Suprapubic skin (tissue), 4 donors: ENCODE data around the gene AP5B1. TPM values are rescaled to one million over a fixed set of nuclear protein-coding genes. Genes with fewer than 3 reads are reported as not detected.

ENCODE experiments used
- DNase-seq, 2 donors: peaks; one replicate each; pipeline ENCODE4 v3.0.0-alpha.2; 2019; ENCODE audit warnings: low spot score in 2 of 2
- H3K27ac ChIP-seq: fragments of 200-600 bp; sonication (generic); one replicate; pipeline ENCODE4 v1.5.1; 2019
- H3K27me3 ChIP-seq: fragments of 200-600 bp; sonication (generic); one replicate; pipeline ENCODE4 v1.5.1; 2019
- H3K36me3 ChIP-seq: fragments of 200-600 bp; sonication (generic); one replicate; pipeline ENCODE4 v1.5.1; 2019
- H3K4me1 ChIP-seq: fragments of 200-600 bp; sonication (generic); one replicate; pipeline ENCODE4 v1.5.1; 2019
- H3K4me3 ChIP-seq: fragments of 200-600 bp; sonication (generic); one replicate; pipeline ENCODE4 v1.5.1; 2019; ENCODE audit warnings: mild to moderate bottlenecking
- H3K9me3 ChIP-seq: fragments of 200-600 bp; sonication (generic); one replicate; pipeline ENCODE4 v1.5.1; 2019
- EP300 ChIP-seq: sonication (generic); formaldehyde crosslinking; IDR thresholded peaks from one replicate; pipeline ENCODE4 v1.6.1; 2017; ENCODE audit warnings: antibody characterized with exemption
- POLR2A ChIP-seq, 2 donors: fragments of 450-650 bp; IDR thresholded peaks; one replicate each; pipeline ENCODE4 v1.6.1; 2017; ENCODE audit warnings: antibody characterized with exemption in 2 of 2, mild to moderate bottlenecking in 2 of 2, moderate library complexity in 2 of 2
- POLR2AphosphoS5 ChIP-seq, 3 donors: sonication (generic); formaldehyde crosslinking; IDR thresholded peaks; one replicate each; pipeline ENCODE4 v1.6.1; 2017; ENCODE audit warnings: antibody characterized with exemption in 3 of 3
- WGBS: methylation state at CpG from one replicate; pipeline ENCODE4 v1.1.5; 2018; 5-methylcytosine and 5-hydroxymethylcytosine counted together
- total RNA-seq, 4 donors: library from RNA; depleted of rRNA; stranded (reverse); fragments of >200 nt; gene quantifications; one replicate each; pipeline ENCODE4 v1.1.0, GENCODE V29; 2016
- TF ChIP-seq, protein P1 (sequence below), 2 donors: fragments of 200-600 bp in 1 of 2; fragments of 450-650 bp in 1 of 2; sonication (generic) in 1 of 2; IDR thresholded peaks; one replicate each; pipeline ENCODE4 v1.5.1; 2016 to 2019; ENCODE audit warnings: antibody characterized with exemption in 2 of 2, mild to moderate bottlenecking in 1 of 2, moderate library complexity in 1 of 2

AP5B1 gene
- total RNA-seq, 4 donors from 2014 or later = 26.3 to 55.9 (median 38.1) TPM

GRCh38 chr11:65808744-65809341, 28.1 kb upstream of the AP5B1 start:
- Histone ChIP-seq H3K4me3 (no peak overlapping the region), H3K27me3 (peaks cover 4% of the 10 kb centered on the region), H3K36me3 (no peaks in the 10 kb centered on the region), H3K27ac (no peak overlapping the region), H3K4me1 (peaks cover 10% of the 10 kb centered on the region), H3K9me3 (no peaks in the 10 kb centered on the region)
- 40% methylated on average over 19 of the region's 20 CpGs for WGBS
- no peak for DNase-seq
- no peak for TF ChIP-seq POLR2A (IDR thresholded peaks at IDR 0.05)
- TF ChIP-seq, protein P1, sequence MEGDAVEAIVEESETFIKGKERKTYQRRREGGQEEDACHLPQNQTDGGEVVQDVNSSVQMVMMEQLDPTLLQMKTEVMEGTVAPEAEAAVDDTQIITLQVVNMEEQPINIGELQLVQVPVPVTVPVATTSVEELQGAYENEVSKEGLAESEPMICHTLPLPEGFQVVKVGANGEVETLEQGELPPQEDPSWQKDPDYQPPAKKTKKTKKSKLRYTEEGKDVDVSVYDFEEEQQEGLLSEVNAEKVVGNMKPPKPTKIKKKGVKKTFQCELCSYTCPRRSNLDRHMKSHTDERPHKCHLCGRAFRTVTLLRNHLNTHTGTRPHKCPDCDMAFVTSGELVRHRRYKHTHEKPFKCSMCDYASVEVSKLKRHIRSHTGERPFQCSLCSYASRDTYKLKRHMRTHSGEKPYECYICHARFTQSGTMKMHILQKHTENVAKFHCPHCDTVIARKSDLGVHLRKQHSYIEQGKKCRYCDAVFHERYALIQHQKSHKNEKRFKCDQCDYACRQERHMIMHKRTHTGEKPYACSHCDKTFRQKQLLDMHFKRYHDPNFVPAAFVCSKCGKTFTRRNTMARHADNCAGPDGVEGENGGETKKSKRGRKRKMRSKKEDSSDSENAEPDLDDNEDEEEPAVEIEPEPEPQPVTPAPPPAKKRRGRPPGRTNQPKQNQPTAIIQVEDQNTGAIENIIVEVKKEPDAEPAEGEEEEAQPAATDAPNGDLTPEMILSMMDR (IDR thresholded peaks at IDR 0.05) = no peak
- no peak for TF ChIP-seq POLR2AphosphoS5 (IDR thresholded peaks at IDR 0.05)
- TF ChIP-seq EP300 = no peak

DNA sequence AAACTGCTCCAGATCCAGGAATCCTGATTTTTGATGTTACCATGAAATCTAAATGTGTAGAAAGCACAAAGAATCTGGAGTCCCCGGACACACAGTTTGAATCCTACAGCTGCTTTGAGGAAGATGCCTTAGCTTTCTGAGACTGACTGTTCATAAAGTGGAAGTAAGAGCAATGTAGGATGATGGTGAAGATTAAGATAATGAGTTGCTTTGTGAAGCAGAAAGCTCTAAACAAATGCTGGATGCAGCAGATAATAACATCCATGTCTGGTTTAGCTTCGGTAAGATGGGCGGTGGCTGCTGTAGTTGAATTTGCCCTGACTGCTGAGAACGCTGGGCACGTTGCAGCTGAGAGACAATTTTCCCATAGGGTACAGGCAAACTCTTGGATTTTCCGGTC, 26.2 kb upstream of the AP5B1 start:
- no peak for DNase-seq
- Histone ChIP-seq H3K4me3 (no peak overlapping the region), H3K27ac (no peak overlapping the region), H3K4me1 (peaks cover 10% of the 10 kb centered on the region), H3K36me3 (no peaks in the 10 kb centered on the region), H3K9me3 (no peaks in the 10 kb centered on the region), H3K27me3 (peaks cover 16% of the 10 kb centered on the region)
- TF ChIP-seq, protein P1 (IDR thresholded peaks at IDR 0.05) = no peak
- TF ChIP-seq POLR2A (IDR thresholded peaks at IDR 0.05) (no peak), POLR2AphosphoS5 (IDR thresholded peaks at IDR 0.05) (no peak), EP300 (no peak)
- WGBS = 52% methylated on average over 5 of the region's 6 CpGs

GRCh38 chr11:65803797-65804492, 23.2 kb upstream of the AP5B1 start:
- H3K4me1 ChIP-seq = peaks cover 3% of the 10 kb centered on the region
- H3K4me3 ChIP-seq = no peak overlapping the region
- TF ChIP-seq EP300 (no peak), POLR2A (IDR thresholded peaks at IDR 0.05) (no peak), POLR2AphosphoS5 (IDR thresholded peaks at IDR 0.05) (no peak)
- TF ChIP-seq, protein P1 (IDR thresholded peaks at IDR 0.05) = no peak
- H3K27ac ChIP-seq = no peak overlapping the region
- 74% methylated on average over 11 of the region's 21 CpGs for WGBS
- no peak for DNase-seq
- H3K9me3 ChIP-seq = no peaks in the 10 kb centered on the region
- H3K36me3 ChIP-seq = no peaks in the 10 kb centered on the region
- peaks cover 28% of the 10 kb centered on the region for H3K27me3 ChIP-seq

GRCh38 chr11:65802841-65803240, 22.1 kb upstream of the AP5B1 start:
- Histone ChIP-seq H3K4me1 (peaks cover 3% of the 10 kb centered on the region), H3K4me3 (no peak overlapping the region), H3K27me3 (peaks cover 33% of the 10 kb centered on the region), H3K9me3 (no peaks in the 10 kb centered on the region), H3K36me3 (no peaks in the 10 kb centered on the region), H3K27ac (no peak overlapping the region)
- DNase-seq = no peak
- TF ChIP-seq, protein P1 (IDR thresholded peaks at IDR 0.05) = no peak
- no peak for TF ChIP-seq EP300
- TF ChIP-seq POLR2AphosphoS5 (IDR thresholded peaks at IDR 0.05) = no peak
- no peak for TF ChIP-seq POLR2A (IDR thresholded peaks at IDR 0.05)
- 84% methylated on average over 9 of the region's 9 CpGs for WGBS

DNA sequence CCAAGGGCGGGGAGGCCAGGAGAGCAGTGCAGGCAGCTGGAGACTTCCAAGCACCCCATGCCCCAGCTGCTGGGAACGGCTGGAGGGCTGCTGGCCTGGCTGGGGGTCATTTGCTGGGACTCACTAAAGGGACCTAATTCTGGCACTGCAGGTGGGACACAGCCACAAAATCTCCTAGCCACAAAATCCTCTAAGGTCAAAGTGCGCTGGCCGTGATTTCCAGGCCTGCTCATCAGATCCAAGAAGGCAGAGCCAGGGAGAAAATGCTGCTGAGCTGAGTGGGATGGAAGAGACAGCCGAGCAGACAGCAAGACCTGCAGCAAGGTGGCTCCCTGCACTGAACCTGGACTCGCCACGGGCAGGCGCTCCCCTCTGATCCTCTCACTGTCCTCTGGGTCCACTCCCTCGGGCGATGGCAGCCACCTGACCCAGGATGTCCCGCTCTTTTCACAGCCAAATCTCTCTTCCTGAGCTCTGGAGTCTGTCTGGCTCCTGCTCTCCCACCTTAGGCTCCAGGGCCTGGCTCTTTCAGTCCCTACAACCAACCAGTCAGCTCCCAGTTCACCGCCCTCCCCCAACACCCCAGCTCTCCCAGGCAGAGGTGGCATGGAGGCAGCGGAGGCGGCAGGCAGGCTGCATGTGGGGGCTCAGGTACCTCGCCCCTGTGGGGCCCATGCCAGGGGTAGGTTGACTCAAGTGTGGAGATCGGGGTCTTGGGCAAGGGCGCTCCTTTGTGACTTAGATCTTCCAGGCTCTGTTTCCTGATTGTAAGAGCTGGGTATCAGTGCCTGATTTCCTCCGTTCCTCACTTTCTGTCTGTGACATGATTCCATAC, 20.6 kb upstream of the AP5B1 start:
- Histone ChIP-seq H3K27me3 (peaks cover 40% of the 10 kb centered on the region), H3K4me1 (no peaks in the 10 kb centered on the region), H3K36me3 (no peaks in the 10 kb centered on the region), H3K4me3 (no peak overlapping the region), H3K9me3 (no peaks in the 10 kb centered on the region), H3K27ac (no peak overlapping the region)
- DNase-seq = no peak
- WGBS = 82% methylated on average over 16 of the region's 18 CpGs
- TF ChIP-seq, protein P1 (IDR thresholded peaks at IDR 0.05) = no peak
